B cell (primary cell): ENCODE results near the gene NBEA.

Experiments
- CTCF ChIP-seq: fragments of 200-600 bp; IDR thresholded peaks from one replicate; pipeline ENCODE4 v1.8.0; 2022; ENCODE audit warnings: antibody characterized with exemption, mild to moderate bottlenecking
- EZH2 ChIP-seq: IDR thresholded peaks from 2 replicates; pipeline ENCODE4 v1.6.1; 2012; ENCODE audit warnings: borderline replicate concordance, low read depth, mild to moderate bottlenecking, moderate library complexity, low read length; ENCODE audit not compliant: insufficient read depth, poor library complexity, severe bottlenecking

GRCh38 chr13:35225159-35225558, 283.1 kb downstream of the NBEA start:
- TF ChIP-seq CTCF (no peak), EZH2 (no peak)
